GM10266 (cell line): ENCODE measurements around the gene OGA.

Experiments
- DNase-seq: peaks from one replicate; pipeline ENCODE4 v3.0.0; 2012; ENCODE audit errors: extremely low spot score
- CTCF ChIP-seq: IDR thresholded peaks from 2 replicates; pipeline ENCODE4 v1.5.1; 2012; ENCODE audit warnings: mild to moderate bottlenecking, low read depth; ENCODE audit not compliant: control insufficient read depth, insufficient read depth; ENCODE audit errors: missing control alignments

The OGA gene

GRCh38 chr10:101818119-101818871 lies at the start of gene OGA:
Gene OGA (minus strand): TSS chr10:101818444. CDS start chr10:101818022, 422 bp downstream.
- DNase-seq = peak; percentile 93
- TF ChIP-seq CTCF = no peak

GRCh38 chr10:101867931-101868330 lies 49.7 kb upstream of the OGA start:
- no peak for TF ChIP-seq CTCF

GRCh38 chr10:101859530-101859929 lies 41.3 kb upstream of the OGA start:
- DNase-seq = no peak
- TF ChIP-seq CTCF = no peak

More at GRCh38 chr10:101867931-101868330, 49.7 kb upstream of the OGA start:
- DNase-seq = no peak

- TF ChIP-seq CTCF = no peak
- no peak for DNase-seq
Measured at GRCh38 chr10:101858723-101859500, 40.7 kb upstream of the OGA start.

GRCh38 chr10:101857802-101858476 lies 39.7 kb upstream of the OGA start:
- TF ChIP-seq CTCF = no peak
- no peak for DNase-seq

GRCh38 chr10:101856626-101857025 lies 38.4 kb upstream of the OGA start:
- no peak for TF ChIP-seq CTCF
- no peak for DNase-seq
